ENCODE data around the gene ZNF488. TPM values are rescaled to one million over a fixed set of nuclear protein-coding genes. Genes with fewer than 3 reads are reported as not detected.

The ZNF488 gene
- total RNA-seq, 2 donors from 2014 or later = 0.53 to 1.2 TPM

- peak; percentile 21 for DNase-seq
Measured at GRCh38 chr10:47380341-47381102, 3.6 kb downstream of the ZNF488 start.

GRCh38 chr10:47379901-47380300, 4.2 kb downstream of the ZNF488 start:
- H3K9me3 Mint-ChIP-seq = no peaks in the 10 kb centered on the region
- H3K27me3 ChIP-seq (ENCODE audit: control insufficient read depth, insufficient read depth, low read length, poor library complexity, severe bottlenecking) = peaks cover 50% of the 10 kb centered on the region
- DNase-seq = peak; percentile 33
- H3K27me3 Mint-ChIP-seq (ENCODE audit: insufficient read depth) = peaks cover 45% of the 10 kb centered on the region
- no peak overlapping the region for H3K4me3 Mint-ChIP-seq
- no peak overlapping the region for H3K27ac ChIP-seq (ENCODE audit: low read depth, low read length)
- H3K4me1 ChIP-seq (ENCODE audit: control insufficient read depth, insufficient read depth, low read length) = no peaks in the 10 kb centered on the region
- no peaks in the 10 kb centered on the region for H3K9me3 ChIP-seq (ENCODE audit: control insufficient read depth, low read length)
- H3K4me1 Mint-ChIP-seq = peaks cover 19% of the 10 kb centered on the region
- TF ChIP-seq, protein P1, sequence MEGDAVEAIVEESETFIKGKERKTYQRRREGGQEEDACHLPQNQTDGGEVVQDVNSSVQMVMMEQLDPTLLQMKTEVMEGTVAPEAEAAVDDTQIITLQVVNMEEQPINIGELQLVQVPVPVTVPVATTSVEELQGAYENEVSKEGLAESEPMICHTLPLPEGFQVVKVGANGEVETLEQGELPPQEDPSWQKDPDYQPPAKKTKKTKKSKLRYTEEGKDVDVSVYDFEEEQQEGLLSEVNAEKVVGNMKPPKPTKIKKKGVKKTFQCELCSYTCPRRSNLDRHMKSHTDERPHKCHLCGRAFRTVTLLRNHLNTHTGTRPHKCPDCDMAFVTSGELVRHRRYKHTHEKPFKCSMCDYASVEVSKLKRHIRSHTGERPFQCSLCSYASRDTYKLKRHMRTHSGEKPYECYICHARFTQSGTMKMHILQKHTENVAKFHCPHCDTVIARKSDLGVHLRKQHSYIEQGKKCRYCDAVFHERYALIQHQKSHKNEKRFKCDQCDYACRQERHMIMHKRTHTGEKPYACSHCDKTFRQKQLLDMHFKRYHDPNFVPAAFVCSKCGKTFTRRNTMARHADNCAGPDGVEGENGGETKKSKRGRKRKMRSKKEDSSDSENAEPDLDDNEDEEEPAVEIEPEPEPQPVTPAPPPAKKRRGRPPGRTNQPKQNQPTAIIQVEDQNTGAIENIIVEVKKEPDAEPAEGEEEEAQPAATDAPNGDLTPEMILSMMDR (conservative IDR thresholded peaks at IDR 0.05) = no peak
- H3K27ac Mint-ChIP-seq = no peak overlapping the region
- H3K4me3 ChIP-seq (ENCODE audit: low read length) = no peak overlapping the region
- H3K36me3 ChIP-seq (ENCODE audit: control insufficient read depth, insufficient read depth, low read length) = no peaks in the 10 kb centered on the region
- H3K36me3 Mint-ChIP-seq (ENCODE audit: low read depth) = no peaks in the 10 kb centered on the region
- WGBS, 2 experiments (ENCODE audit: insufficient coverage in 1 of 2, insufficient read length in 1 of 2) = 71 to 79% methylated on average over 10 to 11 of the region's 11 CpGs
- no peak overlapping the region for H3K9ac ChIP-seq (ENCODE audit: extremely low read depth, low read length, poor library complexity, severe bottlenecking)

More at GRCh38 chr10:47380341-47381102, 3.6 kb downstream of the ZNF488 start:
- H3K4me1 ChIP-seq (ENCODE audit: control insufficient read depth, insufficient read depth, low read length) = no peaks in the 10 kb centered on the region
- H3K36me3 ChIP-seq (ENCODE audit: control insufficient read depth, insufficient read depth, low read length) = no peaks in the 10 kb centered on the region
- no peaks in the 10 kb centered on the region for H3K9me3 ChIP-seq (ENCODE audit: control insufficient read depth, low read length)
- Mint-ChIP-seq H3K9me3 (no peaks in the 10 kb centered on the region), H3K4me3 (no peak overlapping the region), H3K36me3 (ENCODE audit: low read depth) (no peaks in the 10 kb centered on the region), H3K27ac (no peak overlapping the region), H3K4me1 (peaks cover 20% of the 10 kb centered on the region), H3K27me3 (ENCODE audit: insufficient read depth) (peaks cover 50% of the 10 kb centered on the region)
- peaks cover 57% of the 10 kb centered on the region for H3K27me3 ChIP-seq (ENCODE audit: control insufficient read depth, insufficient read depth, low read length, poor library complexity, severe bottlenecking)
- H3K4me3 ChIP-seq (ENCODE audit: low read length) = no peak overlapping the region
- TF ChIP-seq, protein P1 (conservative IDR thresholded peaks at IDR 0.05) = no peak
- H3K9ac ChIP-seq (ENCODE audit: extremely low read depth, low read length, poor library complexity, severe bottlenecking) = no peak overlapping the region
- 62 to 79% methylated on average over 4 to 8 of the region's 8 CpGs for WGBS, 2 experiments (ENCODE audit: insufficient coverage in 1 of 2, insufficient read length in 1 of 2)
- no peak overlapping the region for H3K27ac ChIP-seq (ENCODE audit: low read depth, low read length)

GRCh38 chr10:47379445-47379785, 4.7 kb downstream of the ZNF488 start:
- H3K36me3 Mint-ChIP-seq (ENCODE audit: low read depth) = no peaks in the 10 kb centered on the region
- H3K4me1 Mint-ChIP-seq = peaks cover 16% of the 10 kb centered on the region
- peaks cover 43% of the 10 kb centered on the region for H3K27me3 Mint-ChIP-seq (ENCODE audit: insufficient read depth)
- WGBS, 2 experiments (ENCODE audit: insufficient coverage in 1 of 2, insufficient read length in 1 of 2) = 77 to 78% methylated on average over 5 to 7 of the region's 7 CpGs
- Histone ChIP-seq H3K9ac (ENCODE audit: extremely low read depth, low read length, poor library complexity, severe bottlenecking) (no peak overlapping the region), H3K27me3 (ENCODE audit: control insufficient read depth, insufficient read depth, low read length, poor library complexity, severe bottlenecking) (peaks cover 48% of the 10 kb centered on the region), H3K36me3 (ENCODE audit: control insufficient read depth, insufficient read depth, low read length) (no peaks in the 10 kb centered on the region), H3K27ac (ENCODE audit: low read depth, low read length) (no peak overlapping the region), H3K4me3 (ENCODE audit: low read length) (no peak overlapping the region), H3K9me3 (ENCODE audit: control insufficient read depth, low read length) (no peaks in the 10 kb centered on the region), H3K4me1 (ENCODE audit: control insufficient read depth, insufficient read depth, low read length) (no peaks in the 10 kb centered on the region)
- H3K4me3 Mint-ChIP-seq = no peak overlapping the region
- peak; percentile 13 for DNase-seq
- H3K9me3 Mint-ChIP-seq = no peaks in the 10 kb centered on the region
- H3K27ac Mint-ChIP-seq = no peak overlapping the region
- TF ChIP-seq, protein P1 (conservative IDR thresholded peaks at IDR 0.05) = no peak

Measured in endodermal cell (in vitro differentiated cells).